DND-41 (cell line): Measurements from ENCODE around the gene ABCC3.
A peak's percentile ranks its signal among the peaks of the same experiment; 100 is the strongest.

Experiments
- ATAC-seq: fragments of 200-7000 bp; cut with Tn5 transposase; 3 replicates; pipeline ENCODE4 v1.9.1; 2021; ENCODE audit warnings: low read depth; ENCODE audit not compliant: insufficient read depth
- DNase-seq: peaks from one replicate; pipeline ENCODE4 v3.0.0-alpha.2; 2020
- H2AFZ ChIP-seq: 2 replicates; pipeline ENCODE4 v1.6.0; 2012; ENCODE audit warnings: low read depth, low read length
- H3K27ac ChIP-seq: 2 replicates; pipeline ENCODE4 v1.5.1; 2012; ENCODE audit warnings: low read length, inconsistent platforms
- H3K27me3 ChIP-seq: fragments of 200-600 bp; sonication (generic); 2 replicates; pipeline ENCODE4 v1.6.0; 2012; ENCODE audit warnings: low read length, mild to moderate bottlenecking, inconsistent platforms; ENCODE audit not compliant: insufficient read depth, poor library complexity
- H3K36me3 ChIP-seq: 2 replicates; pipeline ENCODE4 v1.5.1; 2012; ENCODE audit warnings: low read length, inconsistent platforms; ENCODE audit not compliant: insufficient read depth
- H3K4me1 ChIP-seq: 2 replicates; pipeline ENCODE4 v1.5.1; 2012; ENCODE audit warnings: mild to moderate bottlenecking, low read length; ENCODE audit not compliant: insufficient read depth
- H3K4me2 ChIP-seq: 2 replicates; pipeline ENCODE4 v1.6.0; 2012; ENCODE audit warnings: mild to moderate bottlenecking, moderate library complexity, low read length, inconsistent platforms; ENCODE audit not compliant: insufficient read depth
- H3K4me3 ChIP-seq, 2 experiments: fragments of 200-600 bp in 1 of 2; shearing (Covaris generic) in 1 of 2; 2 replicates each; pipeline ENCODE4 v1.5.1; 2012 to 2016; ENCODE audit warnings: inconsistent platforms in 2 of 2, low read length in 2 of 2, mild to moderate bottlenecking in 2 of 2, low read depth in 1 of 2, moderate library complexity in 1 of 2
- H3K79me2 ChIP-seq: 2 replicates; pipeline ENCODE4 v1.6.0; 2012; ENCODE audit warnings: low read length, inconsistent platforms; ENCODE audit not compliant: insufficient read depth
- H3K9ac ChIP-seq: 2 replicates; pipeline ENCODE4 v1.6.0; 2012; ENCODE audit warnings: low read depth, mild to moderate bottlenecking, inconsistent platforms, low read length, moderate library complexity
- H3K9me3 ChIP-seq: 2 replicates; pipeline ENCODE4 v1.5.1; 2012; ENCODE audit warnings: low read length, moderate library complexity, mild to moderate bottlenecking, inconsistent platforms; ENCODE audit not compliant: insufficient read depth, severe bottlenecking
- H4K20me1 ChIP-seq: 2 replicates; pipeline ENCODE4 v1.6.0; 2012; ENCODE audit warnings: low read length; ENCODE audit not compliant: insufficient read depth
- EZH2 ChIP-seq: IDR thresholded peaks from 3 replicates; pipeline ENCODE4 v1.6.1; 2012; ENCODE audit warnings: borderline replicate concordance, low read depth, mild to moderate bottlenecking, moderate library complexity, low read length, inconsistent platforms; ENCODE audit not compliant: severe bottlenecking
- TF ChIP-seq, protein P1 (sequence below): IDR thresholded peaks from 2 replicates; pipeline ENCODE4 v1.5.1; 2012; ENCODE audit warnings: borderline replicate concordance, low read length, moderate library complexity, mild to moderate bottlenecking; ENCODE audit not compliant: poor library complexity, severe bottlenecking; ENCODE audit errors: extremely low read depth

The ABCC3 gene

DNA sequence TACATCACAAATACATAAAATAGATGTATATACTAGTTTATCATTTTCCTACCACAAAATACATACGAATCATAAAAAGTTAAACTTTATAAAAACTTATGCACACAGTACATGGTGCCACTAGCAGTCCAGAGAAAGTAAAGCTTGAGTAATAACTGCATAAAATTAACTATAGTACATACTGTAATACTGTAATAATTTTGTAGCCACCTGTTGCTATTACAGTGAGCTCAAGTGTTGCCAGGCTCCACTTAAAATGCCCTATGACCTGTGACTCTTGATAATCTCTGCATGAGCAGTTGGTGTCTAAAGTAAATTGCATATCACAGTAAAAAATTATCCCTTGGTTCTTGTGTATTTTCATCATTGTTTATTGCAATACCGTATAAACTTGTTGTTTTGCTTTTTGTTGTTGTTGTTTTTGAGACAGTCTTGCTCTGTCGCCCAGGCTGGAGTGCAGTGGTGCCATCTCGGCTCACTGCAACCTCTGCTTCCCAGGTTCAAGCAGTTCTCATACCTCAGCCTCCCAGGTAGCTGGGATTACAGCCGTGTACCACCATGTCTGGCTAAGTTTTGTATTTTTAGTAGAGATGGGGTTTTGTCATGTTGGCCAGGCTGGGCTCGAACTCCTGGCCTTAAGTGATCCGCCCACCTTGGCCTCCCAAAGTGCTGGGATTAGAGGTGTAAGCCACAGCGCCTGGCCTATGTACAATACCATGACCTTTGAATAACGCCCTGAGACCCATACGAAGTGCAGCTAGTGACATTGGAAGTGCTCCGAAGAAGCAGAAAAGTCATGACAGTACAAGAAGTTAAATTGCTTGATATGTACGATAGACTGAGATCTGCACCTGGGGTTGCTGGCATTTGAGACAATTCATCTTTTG is 91.3 kb downstream of the ABCC3 start:
- DNase-seq (no peak), ATAC-seq (no peak)
- Histone ChIP-seq H3K9ac (no peak overlapping the region), H3K79me2 (peaks cover 100% of the 10 kb centered on the region), H4K20me1 (peaks cover 92% of the 10 kb centered on the region), H3K27me3 (no peaks in the 10 kb centered on the region), H3K4me1 (peaks cover 38% of the 10 kb centered on the region), H3K4me3 (no peak overlapping the region), H2AFZ (no peak overlapping the region), H3K36me3 (peaks cover 26% of the 10 kb centered on the region), H3K9me3 (no peaks in the 10 kb centered on the region), H3K27ac (no peak overlapping the region), H3K4me2 (peak overlapping the region; percentile 6; the same call in 1 of the 2 replicates)
- TF ChIP-seq EZH2 = no peak
- TF ChIP-seq, protein P1, sequence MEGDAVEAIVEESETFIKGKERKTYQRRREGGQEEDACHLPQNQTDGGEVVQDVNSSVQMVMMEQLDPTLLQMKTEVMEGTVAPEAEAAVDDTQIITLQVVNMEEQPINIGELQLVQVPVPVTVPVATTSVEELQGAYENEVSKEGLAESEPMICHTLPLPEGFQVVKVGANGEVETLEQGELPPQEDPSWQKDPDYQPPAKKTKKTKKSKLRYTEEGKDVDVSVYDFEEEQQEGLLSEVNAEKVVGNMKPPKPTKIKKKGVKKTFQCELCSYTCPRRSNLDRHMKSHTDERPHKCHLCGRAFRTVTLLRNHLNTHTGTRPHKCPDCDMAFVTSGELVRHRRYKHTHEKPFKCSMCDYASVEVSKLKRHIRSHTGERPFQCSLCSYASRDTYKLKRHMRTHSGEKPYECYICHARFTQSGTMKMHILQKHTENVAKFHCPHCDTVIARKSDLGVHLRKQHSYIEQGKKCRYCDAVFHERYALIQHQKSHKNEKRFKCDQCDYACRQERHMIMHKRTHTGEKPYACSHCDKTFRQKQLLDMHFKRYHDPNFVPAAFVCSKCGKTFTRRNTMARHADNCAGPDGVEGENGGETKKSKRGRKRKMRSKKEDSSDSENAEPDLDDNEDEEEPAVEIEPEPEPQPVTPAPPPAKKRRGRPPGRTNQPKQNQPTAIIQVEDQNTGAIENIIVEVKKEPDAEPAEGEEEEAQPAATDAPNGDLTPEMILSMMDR = no peak

DNA sequence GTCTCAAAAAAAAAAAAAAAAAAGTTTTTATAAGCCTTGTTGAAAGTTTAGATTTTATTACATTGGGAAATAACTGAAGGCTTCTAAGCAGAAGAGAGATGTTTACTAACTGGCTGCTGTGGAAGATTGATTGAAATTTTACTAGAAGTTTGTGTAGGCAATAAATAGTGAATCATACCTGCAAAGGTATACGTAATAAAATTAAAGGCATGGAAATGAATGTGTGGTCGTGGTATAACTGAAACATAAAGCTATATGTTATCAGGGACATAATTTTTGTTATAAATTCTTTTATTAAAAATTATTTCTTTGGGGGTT is 93.4 kb downstream of the ABCC3 start:
- Histone ChIP-seq H2AFZ (no peak overlapping the region), H3K4me3 (no peak overlapping the region), H3K27ac (no peak overlapping the region), H3K4me2 (no peak overlapping the region), H3K36me3 (peaks cover 26% of the 10 kb centered on the region), H3K4me1 (peaks cover 21% of the 10 kb centered on the region), H3K27me3 (no peaks in the 10 kb centered on the region), H3K9ac (no peak overlapping the region), H3K79me2 (peaks cover 100% of the 10 kb centered on the region), H4K20me1 (peaks cover 93% of the 10 kb centered on the region), H3K9me3 (no peaks in the 10 kb centered on the region)
- TF ChIP-seq, protein P1 = no peak
- no peak for TF ChIP-seq EZH2
- DNase-seq (no peak), ATAC-seq (no peak)

DNA sequence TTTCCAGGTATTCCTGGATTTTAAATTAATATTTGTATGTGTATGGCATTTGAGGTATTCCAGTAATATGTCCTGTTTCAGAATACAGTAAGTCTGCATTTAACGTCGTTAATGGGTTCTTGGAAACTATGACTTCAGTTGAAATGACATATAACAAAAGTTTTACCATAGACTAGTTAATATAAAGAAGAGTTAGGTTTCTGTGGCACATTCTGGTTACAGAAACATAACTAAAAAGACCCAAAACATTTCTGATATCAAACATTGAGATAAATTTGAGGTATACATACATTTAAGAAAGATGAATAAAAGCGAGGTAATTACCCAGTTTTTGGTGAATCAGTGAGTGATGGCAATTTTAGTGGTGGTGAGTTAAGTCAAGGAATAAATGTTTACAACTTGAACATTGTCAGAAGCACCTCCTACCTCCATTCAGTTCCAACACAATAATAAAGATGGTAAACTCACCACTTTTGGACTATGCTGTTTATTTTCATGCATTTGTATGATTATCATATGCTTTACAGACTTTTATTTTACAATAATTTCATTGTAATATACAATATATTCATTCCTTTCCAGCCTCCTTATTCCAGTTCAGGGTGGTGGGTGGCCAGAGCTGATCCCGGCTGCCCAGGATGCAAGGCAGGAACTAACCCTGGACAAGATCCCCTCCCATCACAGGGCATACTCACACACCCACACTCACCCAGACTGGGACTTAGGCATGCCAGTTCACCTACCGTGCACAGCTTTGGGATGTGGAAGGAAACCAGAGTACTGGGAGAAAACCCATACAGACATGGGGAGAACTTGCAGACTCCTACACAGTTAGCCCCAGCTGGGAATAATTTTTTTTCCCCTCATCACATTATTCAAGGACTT is 94.4 kb downstream of the ABCC3 start:
- no peak overlapping the region for H3K4me2 ChIP-seq

More for the DNA sequence above, 94.4 kb downstream of the ABCC3 start:
- ATAC-seq (no peak), DNase-seq (no peak)
- Histone ChIP-seq H3K4me3 (no peak overlapping the region), H3K27me3 (no peaks in the 10 kb centered on the region), H4K20me1 (peaks cover 89% of the 10 kb centered on the region), H3K4me1 (peaks cover 14% of the 10 kb centered on the region; the same call in 1 of the 2 replicates), H3K36me3 (peaks cover 26% of the 10 kb centered on the region), H2AFZ (no peak overlapping the region), H3K79me2 (peaks cover 99% of the 10 kb centered on the region), H3K9ac (no peak overlapping the region), H3K9me3 (no peaks in the 10 kb centered on the region), H3K27ac (no peak overlapping the region)
- TF ChIP-seq EZH2 = no peak
- TF ChIP-seq, protein P1 = no peak
